IMR-90 (cell line): ENCODE data around the gene PODNL1. TPM values are rescaled to one million over a fixed set of nuclear protein-coding genes. Genes with fewer than 3 reads are reported as not detected.

Experiments used
- ATAC-seq: fragments of 200-7000 bp; cut with Tn5 transposase; 2 replicates; pipeline ENCODE4 v1.9.1; 2020; ENCODE audit warnings: low read depth, mild to moderate bottlenecking, moderate library complexity
- BruUV-seq: library from RNA; stranded (reverse); fragments of 400-500 nt; replicated peaks from 2 replicates; lab custom pipeline; 2021; lab: Mats Ljungman, UMichigan
- CTCF ChIA-PET: fragments of 300-600 bp; formaldehyde crosslinking; extraction: SDS; loops from one replicate; lab custom pipeline; 2021; ENCODE audit warnings: antibody characterized with exemption; lab: Yijun Ruan, JAX
- POLR2A ChIA-PET: fragments of 300-600 bp; sonication (Branson Sonifier 250); formaldehyde crosslinking; loops from one replicate; lab custom pipeline; 2022; ENCODE audit warnings: antibody characterized with exemption; ENCODE audit not compliant: unreplicated experiment; lab: Charles Lee
- DNase-seq: peaks from one replicate; pipeline ENCODE4 v3.0.0; 2013
- H2AFZ ChIP-seq: replicated peaks from 2 replicates; pipeline ENCODE3; 2013; ENCODE audit warnings: low read length, mild to moderate bottlenecking; ENCODE audit not compliant: poor library complexity
- H2AK5ac ChIP-seq: 2 replicates; pipeline ENCODE4 v1.6.1; 2013; ENCODE audit warnings: low read depth, low read length, inconsistent platforms
- H2AK9ac ChIP-seq: replicated peaks from 2 replicates; pipeline ENCODE3; 2013; ENCODE audit warnings: mild to moderate bottlenecking, low read depth, low read length, moderate library complexity; ENCODE audit not compliant: poor library complexity
- H2BK120ac ChIP-seq: 2 replicates; pipeline ENCODE4 v1.6.1; 2013; ENCODE audit warnings: low read depth, low read length, inconsistent platforms
- H2BK15ac ChIP-seq: 3 replicates; pipeline ENCODE4 v1.6.1; 2013; ENCODE audit warnings: low read depth, low read length, inconsistent platforms
- H2BK20ac ChIP-seq: 2 replicates; pipeline ENCODE4 v1.6.1; 2013; ENCODE audit warnings: low read depth, mild to moderate bottlenecking, inconsistent platforms, low read length, moderate library complexity
- H2BK5ac ChIP-seq: 2 replicates; pipeline ENCODE4 v1.6.1; 2013; ENCODE audit warnings: mild to moderate bottlenecking, low read depth, low read length, inconsistent platforms; ENCODE audit not compliant: poor library complexity, severe bottlenecking
- H3K14ac ChIP-seq: replicated peaks from 2 replicates; pipeline ENCODE4 v1.6.1; 2013; ENCODE audit warnings: low read depth, low read length, inconsistent platforms
- H3K18ac ChIP-seq: 2 replicates; pipeline ENCODE4 v1.6.1; 2013; ENCODE audit warnings: low read depth, low read length, control low read depth
- H3K23ac ChIP-seq: 2 replicates; pipeline ENCODE4 v1.6.1; 2013; ENCODE audit warnings: low read depth, low read length, inconsistent platforms
- H3K27ac ChIP-seq: 2 replicates; pipeline ENCODE4 v1.5.1; 2013; ENCODE audit warnings: mild to moderate bottlenecking, control low read depth, low read length; ENCODE audit not compliant: insufficient read depth
- H3K27me3 ChIP-seq: 2 replicates; pipeline ENCODE4 v1.6.1; 2013; ENCODE audit warnings: low read length; ENCODE audit not compliant: control insufficient read depth, insufficient read depth
- H3K36me3 ChIP-seq: 2 replicates; pipeline ENCODE4 v1.6.1; 2013; ENCODE audit warnings: low read length, mixed read lengths; ENCODE audit not compliant: control insufficient read depth, insufficient read depth
- H3K4ac ChIP-seq: 2 replicates; pipeline ENCODE4 v1.6.1; 2013; ENCODE audit warnings: low read depth, low read length, inconsistent platforms
- H3K4me1 ChIP-seq: 2 replicates; pipeline ENCODE4 v1.6.1; 2013; ENCODE audit warnings: low read length, mixed read lengths; ENCODE audit not compliant: control insufficient read depth, insufficient read depth
- H3K4me2 ChIP-seq: 2 replicates; pipeline ENCODE4 v1.6.1; 2013; ENCODE audit warnings: low read depth, mild to moderate bottlenecking, control low read depth, low read length, moderate library complexity
- H3K4me3 ChIP-seq: 2 replicates; pipeline ENCODE4 v1.5.1; 2013; ENCODE audit warnings: low read depth, mild to moderate bottlenecking, control low read depth, low read length, moderate library complexity; ENCODE audit not compliant: insufficient read depth
- H3K56ac ChIP-seq: 2 replicates; pipeline ENCODE4 v1.6.1; 2013; ENCODE audit warnings: low read length, inconsistent platforms; ENCODE audit not compliant: insufficient read depth; ENCODE audit errors: extremely low read depth
- H3K79me1 ChIP-seq, 2 experiments: 2 replicates each; pipeline ENCODE4 v1.6.1; 2013; ENCODE audit warnings: low read length in 2 of 2, inconsistent platforms in 1 of 2, low read depth in 1 of 2
- H3K9ac ChIP-seq: 2 replicates; pipeline ENCODE4 v1.6.1; 2013; ENCODE audit warnings: low read depth, low read length, control low read depth
- H3K9me1 ChIP-seq: 2 replicates; pipeline ENCODE4 v1.6.1; 2013; ENCODE audit warnings: low read length, inconsistent platforms; ENCODE audit not compliant: insufficient read depth
- H3K9me3 ChIP-seq: 2 replicates; pipeline ENCODE4 v1.6.1; 2013; ENCODE audit warnings: low read length; ENCODE audit not compliant: control insufficient read depth, insufficient read depth
- H4K20me1 ChIP-seq: 2 replicates; pipeline ENCODE4 v1.6.1; 2013; ENCODE audit warnings: low read length, inconsistent platforms; ENCODE audit not compliant: insufficient read depth
- H4K5ac ChIP-seq: 2 replicates; pipeline ENCODE4 v1.6.1; 2013; ENCODE audit warnings: mild to moderate bottlenecking, low read depth, low read length, control low read depth
- H4K8ac ChIP-seq, 2 experiments: 2 replicates each; pipeline ENCODE4 v1.6.1; 2013; ENCODE audit warnings: low read depth in 2 of 2, low read length in 2 of 2, control low read depth in 1 of 2, inconsistent platforms in 1 of 2
- H4K91ac ChIP-seq: 2 replicates; pipeline ENCODE4 v1.6.1; 2013; ENCODE audit warnings: low read depth, low read length, inconsistent platforms; ENCODE audit not compliant: insufficient read depth
- BHLHE40 ChIP-seq: fragments of 150-350 bp; IDR thresholded peaks from 2 replicates; pipeline ENCODE4 v1.6.1; 2016; ENCODE audit warnings: mild to moderate bottlenecking, low read depth, low read length
- CEBPB ChIP-seq: IDR thresholded peaks from 2 replicates; pipeline ENCODE4 v1.6.1; 2012; ENCODE audit warnings: low read depth, low read length, improper control_type of control experiment
- CTCF ChIP-seq: conservative IDR thresholded peaks from 2 replicates; pipeline ENCODE4 v1.5.1; 2012; ENCODE audit warnings: mild to moderate bottlenecking, low read depth, low read length, improper control_type of control experiment
- ELK1 ChIP-seq: fragments of 150-350 bp; IDR thresholded peaks from 2 replicates; pipeline ENCODE4 v1.6.1; 2016; ENCODE audit warnings: low read depth, mild to moderate bottlenecking, low read length, moderate library complexity, borderline replicate concordance
- FOS ChIP-seq: fragments of 150-350 bp; IDR thresholded peaks from 2 replicates; pipeline ENCODE4 v1.6.1; 2016; ENCODE audit warnings: low read depth, low read length
- MAFK ChIP-seq: IDR thresholded peaks from 2 replicates; pipeline ENCODE4 v1.6.1; 2012; ENCODE audit warnings: low read depth, low read length, improper control_type of control experiment
- MAZ ChIP-seq: IDR thresholded peaks from 2 replicates; pipeline ENCODE4 v1.6.1; 2012; ENCODE audit warnings: low read depth, mild to moderate bottlenecking, low read length, improper control_type of control experiment, moderate library complexity, borderline replicate concordance
- MXI1 ChIP-seq: IDR thresholded peaks from 2 replicates; pipeline ENCODE4 v1.6.1; 2012; ENCODE audit warnings: low read depth, mild to moderate bottlenecking, low read length, moderate library complexity, borderline replicate concordance
- NFE2L2 ChIP-seq: fragments of 150-350 bp; IDR thresholded peaks from 2 replicates; pipeline ENCODE4 v1.6.1; 2016; ENCODE audit warnings: low read depth, mild to moderate bottlenecking, low read length
- POLR2A ChIP-seq: IDR thresholded peaks from 2 replicates; pipeline ENCODE4 v1.6.1; 2012; ENCODE audit warnings: mild to moderate bottlenecking, low read depth, low read length
- RAD21 ChIP-seq: IDR thresholded peaks from 2 replicates; pipeline ENCODE4 v1.6.1; 2012; ENCODE audit warnings: low read length, improper control_type of control experiment
- RCOR1 ChIP-seq: IDR thresholded peaks from 2 replicates; pipeline ENCODE4 v1.6.1; 2012; ENCODE audit warnings: mild to moderate bottlenecking, low read length, improper control_type of control experiment; ENCODE audit not compliant: insufficient replicate concordance
- RFX5 ChIP-seq: IDR thresholded peaks from 2 replicates; pipeline ENCODE4 v1.8.0; 2012; ENCODE audit warnings: low read depth, mild to moderate bottlenecking, low read length, moderate library complexity
- SMC3 ChIP-seq: fragments of 150-350 bp; IDR thresholded peaks from 2 replicates; pipeline ENCODE4 v1.6.1; 2016; ENCODE audit warnings: low read depth, mild to moderate bottlenecking, antibody characterized with exemption, low read length, moderate library complexity
- WGBS, 2 experiments: methylation state at CpG; one replicate each; pipeline versions ENCODE4 v1.1.5 to v1.1.7; 2013; ENCODE audit warnings: missing lambda C conversion rate in 2 of 2; ENCODE audit not compliant: insufficient read length in 1 of 2; ENCODE audit errors: extremely low coverage in 2 of 2; 5-methylcytosine and 5-hydroxymethylcytosine counted together
- dilution Hi-C: fragments of 300-500 bp; cut with HindIII; formaldehyde crosslinking; loops from one replicate; pipeline ENCODE4 v1.14.3; 2018; ENCODE audit warnings: low sequenced_read_pairs; ENCODE audit not compliant: unreplicated experiment
- in situ Hi-C: fragments of 300-500 bp; cut with MboI; formaldehyde crosslinking; loops from 3 replicates; pipeline ENCODE4 v1.14.3; 2019; ENCODE audit warnings: low sequenced_read_pairs, inconsistent platforms, mixed read lengths
- intact Hi-C: fragments of 100-400 bp; cut with micrococcal nuclease; formaldehyde crosslinking; loops from 2 replicates; pipeline ENCODE4 v1.10.0; 2022
- polyA plus RNA-seq, 3 experiments: library from polyadenylated mRNA; depleted of rRNA; stranded (reverse); fragments of >200 nt; gene quantifications; 2 replicates each; pipeline ENCODE4 v1.2.3, GENCODE V29; 2012; ENCODE audit warnings: low replicate concordance in 1 of 3
- total RNA-seq: library from RNA; depleted of rRNA; stranded (reverse); fragments of >200 nt; gene quantifications from 2 replicates; pipeline ENCODE4 v1.2.3, GENCODE V29; 2012

Gene PODNL1
- total and polyA plus RNA-seq, 2 of the 4 experiments (the other 2 are of a cell fraction), result under 0.01 to 2.4 TPM

GRCh38 chr19:13952154-13952930 lies 14.1 kb upstream of the PODNL1 start, which contains the start of gene DCAF15 (continued):
- TF ChIP-seq CTCF, result no peak
- no peak for TF ChIP-seq SMC3

GRCh38 chr19:13951799-13952153 lies 13.6 kb upstream of the PODNL1 start:
- Histone ChIP-seq H4K8ac (peak overlapping the region in 1 of 2 experiments; percentile 74; a peak in 2 of 4 replicates), H3K18ac (no peak overlapping the region), H2BK15ac (no peak overlapping the region), H3K14ac (no peak overlapping the region), H2AFZ (peak overlapping the region; percentile 99), H3K4me2 (peak overlapping the region; percentile 84), H3K36me3 (peaks cover 17% of the 10 kb centered on the region), H4K91ac (no peak overlapping the region), H3K9me3 (no peaks in the 10 kb centered on the region), H2BK120ac (no peak overlapping the region), H4K20me1 (peaks cover 12% of the 10 kb centered on the region), H3K4me1 (peaks cover 3% of the 10 kb centered on the region; the same call in 1 of the 2 replicates), H2AK9ac (peak overlapping the region; percentile 83), H4K5ac (no peak overlapping the region), H3K9ac (no peak overlapping the region), H2BK5ac (no peak overlapping the region), H3K9me1 (0 out of 2 replicates have a peak, but pooled peaks cover 4% of the 10 kb centered on the region), H3K4ac (no peak overlapping the region), H3K23ac (no peak overlapping the region), H3K56ac (no peak overlapping the region), H3K79me1 (peaks cover 13 to 31% of the 10 kb centered on the region in 2 experiments), H3K27ac (no peak overlapping the region), H3K27me3 (no peaks in the 10 kb centered on the region), H2BK20ac (no peak overlapping the region), H3K4me3 (peak overlapping the region; percentile 55), H2AK5ac (no peak overlapping the region)
- BruUV-seq, result no TSS peak
- ChIA-PET POLR2A (no interaction called here), CTCF (interaction anchor here (1.1 to 2.4 kb wide), 2 partner anchors 9 to 13 kb away, joined by 6 to 8 read pairs; partner anchors contain the start of gene PODNL1)
- dilution Hi-C loops, result no loop called here
- no peak for ATAC-seq
- intact Hi-C loops, result loop anchor here (2.0 kb wide), 1 partner anchor 71 kb away; no protein-coding TSS in a partner anchor
- in situ Hi-C loops, result no loop called here
- no peak for DNase-seq
- WGBS, 2 experiments, result 18% methylated on average over 14 of the region's 20 CpGs; no CpG with 5 or more reads in 1 of the 2 experiments
- TF ChIP-seq BHLHE40, result no peak
- TF ChIP-seq CEBPB, result no peak
- TF ChIP-seq MAZ, result no peak
- no peak; the same call in 1 of the 2 replicates for TF ChIP-seq POLR2A
- no peak for TF ChIP-seq RAD21
- TF ChIP-seq RCOR1, result no peak
- no peak for TF ChIP-seq MXI1
- TF ChIP-seq NFE2L2, result no peak
- no peak for TF ChIP-seq FOS
- no peak for TF ChIP-seq ELK1
- TF ChIP-seq RFX5, result no peak
- TF ChIP-seq SMC3, result no peak
- no peak for TF ChIP-seq MAFK
